Left lung (tissue), 10 donors: Measurements from ENCODE around the gene SUPT4H1. TPM values are rescaled to one million over a fixed set of nuclear protein-coding genes. Genes with fewer than 3 reads are reported as not detected.

Experiments used
- ATAC-seq: fragments of 200-7000 bp; cut with Tn5 transposase; one replicate; pipeline ENCODE4 v1.9.1; 2020; ENCODE audit warnings: moderate library complexity
- DNase-seq, 4 donors: peaks; one replicate each; pipeline ENCODE4 v3.0.0-alpha.2; 2013 to 2020
- H3K27ac ChIP-seq, 2 donors: fragments of 200-600 bp; sonication (generic) in 1 of 2; one replicate each; pipeline versions ENCODE4 v1.5.0 to v1.8.0; 2020 to 2021
- H3K27me3 ChIP-seq, 2 donors: fragments of 200-600 bp; sonication (generic) in 1 of 2; one replicate each; pipeline versions ENCODE4 v1.5.0 to v1.8.0; 2020 to 2021
- H3K36me3 ChIP-seq, 2 donors: fragments of 200-600 bp; sonication (generic) in 1 of 2; one replicate each; pipeline versions ENCODE4 v1.5.0 to v1.8.0; 2020 to 2021
- H3K4me1 ChIP-seq, 2 donors: fragments of 200-600 bp; one replicate each; pipeline ENCODE4 v1.8.0; 2021
- H3K4me3 ChIP-seq, 2 donors: fragments of 200-600 bp; sonication (generic) in 1 of 2; one replicate each; pipeline versions ENCODE4 v1.5.0 to v1.8.0; 2020 to 2021; ENCODE audit warnings: mild to moderate bottlenecking in 1 of 2
- H3K9me3 ChIP-seq, 2 donors: fragments of 200-600 bp; sonication (generic) in 1 of 2; one replicate each; pipeline versions ENCODE4 v1.5.0 to v1.8.0; 2020 to 2021
- intact Hi-C, 2 donors: fragments of 100-400 bp; cut with DNase I; formaldehyde crosslinking; loops; one replicate each; pipeline versions ENCODE4 v1.11.2 to v1.14.2; 2022
- polyA plus RNA-seq, 6 donors: library from polyadenylated mRNA; unstranded; fragments of 120-200 nt; gene quantifications; one replicate each; pipeline ENCODE4 v1.2.1, GENCODE V29; 2013; ENCODE audit not compliant: insufficient read length in 6 of 6
- total RNA-seq, 2 donors: library from RNA; stranded (reverse); fragmentation: NEBNext Ultra II Directional; extraction: Animal tissue kit (Norgen Biotek cat#: 25700); gene quantifications; one replicate each; pipeline ENCODE4 v1.2.1, GENCODE V29; 2021
- TF ChIP-seq, protein P1 (sequence below), 2 donors: fragments of 200-600 bp; sonication (generic) in 1 of 2; IDR thresholded peaks; one replicate each; pipeline versions ENCODE4 v1.5.0 to v1.8.0; 2021; ENCODE audit warnings: antibody characterized with exemption in 2 of 2
- donor health status: DM: no; HTN: yes; CAD: no.
- donor health status: DM: no; HTN: no; CAD: no.

SUPT4H1 gene
- total and polyA plus RNA-seq, 8 donors: 68.4 to 139 (median 124) TPM

DNA sequence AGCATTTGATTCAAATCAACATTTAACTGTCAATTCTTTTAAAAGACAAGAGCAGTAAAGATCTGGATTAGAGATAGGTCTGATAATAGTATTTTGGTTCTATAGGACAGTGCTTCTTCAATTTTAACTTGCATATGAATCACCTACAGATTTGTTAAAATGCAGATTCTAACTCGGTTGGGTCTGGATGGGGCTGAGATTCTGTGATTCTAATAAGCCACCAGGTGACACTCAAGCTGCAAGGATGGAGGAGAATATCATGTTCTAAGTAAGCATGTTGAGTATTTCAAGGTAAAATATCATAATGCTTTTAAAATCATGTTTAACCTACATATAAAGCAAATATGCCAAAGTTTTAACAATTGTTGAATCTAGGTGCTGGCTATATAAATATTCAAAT lies 39.2 kb downstream of the SUPT4H1 start:
- peaks cover 0 to 5% of the 10 kb centered on the region in 2 donors for H3K4me1 ChIP-seq
- intact Hi-C loops: loop anchor here in 1 of 2 donors (10.0 kb wide), 1 partner anchor 132 kb away; no protein-coding TSS in a partner anchor

DNA sequence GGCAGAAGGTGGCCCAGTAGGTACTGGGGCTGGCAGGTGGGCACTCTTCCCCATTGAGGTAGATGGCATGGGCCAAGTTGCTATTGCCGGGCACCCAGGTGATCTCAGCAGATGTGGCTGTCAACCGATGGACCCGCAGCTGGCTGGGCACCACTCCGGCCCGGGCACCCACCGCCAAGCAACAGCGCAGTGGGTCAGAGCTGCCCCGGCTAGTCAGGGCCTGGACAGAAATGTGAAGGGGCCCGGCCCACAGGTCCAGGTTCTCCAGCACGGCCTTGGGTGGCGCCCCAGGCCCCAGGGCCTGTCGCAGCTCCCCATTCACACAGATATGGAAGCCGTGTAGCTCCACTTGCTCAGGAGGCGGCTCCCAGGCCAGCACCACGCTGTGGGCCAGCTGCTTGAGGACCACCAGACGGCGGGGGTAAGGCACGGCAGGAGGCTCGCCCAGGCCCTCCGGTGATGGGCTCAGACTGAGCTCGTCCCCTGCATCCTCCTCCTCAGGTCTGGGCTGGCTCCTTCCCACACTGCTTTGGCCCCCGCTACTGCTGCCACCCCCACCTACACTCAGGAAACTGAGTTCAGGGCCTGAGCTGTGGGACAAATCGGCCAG lies 39.9 kb downstream of the SUPT4H1 start:
- TF ChIP-seq, protein P1, sequence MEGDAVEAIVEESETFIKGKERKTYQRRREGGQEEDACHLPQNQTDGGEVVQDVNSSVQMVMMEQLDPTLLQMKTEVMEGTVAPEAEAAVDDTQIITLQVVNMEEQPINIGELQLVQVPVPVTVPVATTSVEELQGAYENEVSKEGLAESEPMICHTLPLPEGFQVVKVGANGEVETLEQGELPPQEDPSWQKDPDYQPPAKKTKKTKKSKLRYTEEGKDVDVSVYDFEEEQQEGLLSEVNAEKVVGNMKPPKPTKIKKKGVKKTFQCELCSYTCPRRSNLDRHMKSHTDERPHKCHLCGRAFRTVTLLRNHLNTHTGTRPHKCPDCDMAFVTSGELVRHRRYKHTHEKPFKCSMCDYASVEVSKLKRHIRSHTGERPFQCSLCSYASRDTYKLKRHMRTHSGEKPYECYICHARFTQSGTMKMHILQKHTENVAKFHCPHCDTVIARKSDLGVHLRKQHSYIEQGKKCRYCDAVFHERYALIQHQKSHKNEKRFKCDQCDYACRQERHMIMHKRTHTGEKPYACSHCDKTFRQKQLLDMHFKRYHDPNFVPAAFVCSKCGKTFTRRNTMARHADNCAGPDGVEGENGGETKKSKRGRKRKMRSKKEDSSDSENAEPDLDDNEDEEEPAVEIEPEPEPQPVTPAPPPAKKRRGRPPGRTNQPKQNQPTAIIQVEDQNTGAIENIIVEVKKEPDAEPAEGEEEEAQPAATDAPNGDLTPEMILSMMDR (IDR thresholded peaks at IDR 0.05): no peak
- no peak for ATAC-seq
- intact Hi-C loops: loop anchor here in 1 of 2 donors (10.0 kb wide), 1 partner anchor 133 kb away; no protein-coding TSS in a partner anchor

More for the DNA sequence above, 39.2 kb downstream of the SUPT4H1 start:
- DNase-seq: no peak
- no peaks in the 10 kb centered on the region for H3K36me3 ChIP-seq
- no peak overlapping the region for H3K27ac ChIP-seq
- H3K27me3 ChIP-seq: no peaks in the 10 kb centered on the region
- no peak overlapping the region for H3K4me3 ChIP-seq
- ATAC-seq: no peak
- TF ChIP-seq, protein P1 (IDR thresholded peaks at IDR 0.05): no peak
- no peaks in the 10 kb centered on the region for H3K9me3 ChIP-seq

DNA sequence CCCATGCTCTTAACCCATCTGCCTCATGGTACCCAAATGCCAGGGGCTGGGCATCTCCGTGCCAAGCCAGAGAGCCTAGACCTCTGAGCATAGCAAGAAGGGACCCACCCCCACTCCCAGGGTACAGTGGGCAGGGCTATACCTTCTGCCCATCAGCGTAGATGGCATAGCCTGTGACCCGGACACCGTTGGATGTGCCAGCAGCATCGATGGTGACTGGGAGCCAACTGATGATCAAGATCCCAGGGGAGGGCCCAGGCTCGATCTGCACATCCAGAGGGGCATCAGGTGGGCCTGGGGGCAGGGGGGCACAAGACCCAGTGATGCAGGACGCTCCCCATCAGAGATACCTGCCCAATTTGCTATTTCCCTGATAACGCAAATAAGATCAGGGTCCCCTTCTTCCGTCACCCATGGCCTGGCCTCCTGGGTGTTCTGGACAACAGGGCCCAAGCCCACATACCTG lies 40.5 kb downstream of the SUPT4H1 start:
- intact Hi-C loops: loop anchor here in 1 of 2 donors (10.0 kb wide), 1 partner anchor 133 kb away; no protein-coding TSS in a partner anchor
- ATAC-seq: no peak
- no peak overlapping the region for H3K4me3 ChIP-seq
- H3K27ac ChIP-seq: no peak overlapping the region
- no peaks in the 10 kb centered on the region for H3K9me3 ChIP-seq
- no peaks in the 10 kb centered on the region for H3K4me1 ChIP-seq
- no peaks in the 10 kb centered on the region for H3K27me3 ChIP-seq
- TF ChIP-seq, protein P1 (IDR thresholded peaks at IDR 0.05): no peak
- H3K36me3 ChIP-seq: no peaks in the 10 kb centered on the region
- DNase-seq: no peak

More for the DNA sequence above, 39.9 kb downstream of the SUPT4H1 start:
- Histone ChIP-seq H3K27me3 (no peaks in the 10 kb centered on the region), H3K36me3 (no peaks in the 10 kb centered on the region), H3K4me3 (no peak overlapping the region), H3K4me1 (peaks cover 0 to 1% of the 10 kb centered on the region in 2 donors), H3K27ac (no peak overlapping the region), H3K9me3 (no peaks in the 10 kb centered on the region)
- DNase-seq: no peak

DNA sequence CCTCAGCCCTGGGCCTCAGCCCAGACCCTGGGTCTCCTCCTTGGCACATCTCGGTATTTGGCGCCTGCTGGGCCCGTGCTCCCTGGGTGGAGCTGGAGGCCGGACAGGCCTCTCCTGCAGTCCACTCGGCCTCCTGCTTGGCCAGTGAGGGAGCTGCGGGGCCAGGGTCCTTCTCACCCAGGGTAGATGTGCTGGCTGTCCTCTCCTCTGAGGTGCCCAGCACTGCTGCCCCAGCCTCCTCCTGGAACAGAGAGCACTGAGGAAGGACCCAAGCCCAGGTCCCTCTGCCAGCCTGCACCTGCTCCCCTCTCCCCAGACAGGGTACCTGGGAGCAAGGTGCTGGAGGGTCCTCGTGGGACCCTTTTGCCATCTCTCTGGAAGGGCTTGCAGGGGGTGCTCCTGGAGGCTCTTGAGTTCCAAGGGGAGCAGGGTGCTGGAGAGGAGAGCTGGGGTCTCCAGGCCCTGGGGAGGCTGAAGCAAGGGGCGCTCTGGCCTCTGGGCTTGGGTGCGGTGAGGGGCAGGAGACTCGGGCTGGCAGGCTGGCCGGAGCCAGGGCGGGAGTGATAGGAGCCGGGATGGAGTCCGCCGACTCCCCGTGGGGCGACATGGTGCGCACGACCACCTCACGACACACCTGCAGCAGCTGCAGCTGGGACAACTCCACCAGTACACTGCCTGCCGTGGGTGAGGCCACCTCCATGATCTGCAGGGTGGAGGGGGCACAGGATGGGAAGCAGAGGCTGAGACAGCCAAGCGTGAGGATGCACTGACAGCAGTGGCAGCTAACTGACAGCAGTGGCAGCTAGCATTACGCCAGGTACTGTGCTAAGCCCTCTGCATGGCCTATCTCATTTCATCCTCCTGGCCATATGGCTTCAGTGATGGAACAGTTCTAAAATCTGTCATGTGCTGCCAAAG lies 41.2 kb downstream of the SUPT4H1 start:
- Histone ChIP-seq H3K36me3 (no peaks in the 10 kb centered on the region), H3K4me1 (no peaks in the 10 kb centered on the region), H3K27me3 (peaks cover 0 to 2% of the 10 kb centered on the region in 2 donors), H3K27ac (no peak overlapping the region), H3K4me3 (no peak overlapping the region), H3K9me3 (no peaks in the 10 kb centered on the region)
- ATAC-seq (no peak), DNase-seq (no peak)
- TF ChIP-seq, protein P1 (IDR thresholded peaks at IDR 0.05): no peak
- intact Hi-C loops: loop anchor here in 1 of 2 donors (10.0 kb wide), 1 partner anchor 134 kb away; no protein-coding TSS in a partner anchor

DNA sequence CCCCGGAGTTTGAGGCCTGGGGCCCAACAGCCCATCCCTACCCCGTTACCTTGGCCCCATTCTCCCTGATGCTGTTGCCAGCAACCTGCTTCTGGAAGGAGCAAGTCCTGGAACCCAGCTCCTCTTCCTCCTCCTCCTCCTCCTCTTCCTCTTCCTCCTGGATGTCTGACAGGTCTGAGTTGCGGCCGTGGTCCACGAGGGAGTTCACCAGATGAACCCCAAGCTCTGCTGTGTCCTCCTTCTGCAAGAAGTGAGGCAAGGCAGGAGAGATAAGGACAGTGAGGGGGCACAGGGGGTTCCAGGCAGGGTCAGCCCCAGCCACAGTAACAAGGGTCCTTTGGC lies 42.1 kb downstream of the SUPT4H1 start:
- no peak for DNase-seq

More for the DNA sequence above, 42.1 kb downstream of the SUPT4H1 start:
- no peak overlapping the region for H3K4me3 ChIP-seq
- intact Hi-C loops: loop anchor here in 1 of 2 donors (10.0 kb wide), 1 partner anchor 135 kb away; no protein-coding TSS in a partner anchor
- H3K27me3 ChIP-seq: peaks cover 0 to 4% of the 10 kb centered on the region in 2 donors
- no peak overlapping the region for H3K27ac ChIP-seq
- no peaks in the 10 kb centered on the region for H3K4me1 ChIP-seq
- TF ChIP-seq, protein P1 (IDR thresholded peaks at IDR 0.05): no peak
- no peak for ATAC-seq
- no peaks in the 10 kb centered on the region for H3K9me3 ChIP-seq
- H3K36me3 ChIP-seq: no peaks in the 10 kb centered on the region
